HG02885 (cell line): ENCODE measurements around the gene PTPN18.

Experiments
- ATAC-seq: cut with Tn5 transposase; IDR thresholded peaks from one replicate; pipeline ENCODE4 v1.9.1; 2021; ENCODE audit warnings: mild to moderate bottlenecking; ENCODE audit not compliant: unreplicated experiment, poor library complexity

The PTPN18 gene

GRCh38 chr2:130339885-130340745 lies 15.7 kb upstream of the PTPN18 start:
- ATAC-seq = no peak

GRCh38 chr2:130341562-130342019 lies 14.3 kb upstream of the PTPN18 start:
- peak; percentile 2 for ATAC-seq

- peak; percentile 77 for ATAC-seq
Measured at GRCh38 chr2:130342020-130342532, 13.8 kb upstream of the PTPN18 start.

- ATAC-seq = peak; percentile 87
Measured at GRCh38 chr2:130342533-130343275, 13.2 kb upstream of the PTPN18 start, which contains the start of gene IMP4. Gene IMP4 (plus strand): TSS chr2:130342897. CDS start chr2:130342933, 36 bp downstream.

- no peak for ATAC-seq
Measured at GRCh38 chr2:130344578-130344977, 11.3 kb upstream of the PTPN18 start.

GRCh38 chr2:130345091-130345490 lies 10.8 kb upstream of the PTPN18 start:
- ATAC-seq = no peak

GRCh38 chr2:130345611-130346010 lies 10.2 kb upstream of the PTPN18 start:
- ATAC-seq = no peak

- no peak for ATAC-seq
Measured at GRCh38 chr2:130346041-130346740, 9.7 kb upstream of the PTPN18 start.

- no peak for ATAC-seq
Measured at GRCh38 chr2:130346741-130347066, 9.2 kb upstream of the PTPN18 start.

- ATAC-seq = no peak
Measured at GRCh38 chr2:130347220-130347925, 8.5 kb upstream of the PTPN18 start.

- ATAC-seq = no peak
Measured at GRCh38 chr2:130349174-130349573, 6.7 kb upstream of the PTPN18 start.

GRCh38 chr2:130351711-130352110 lies 4.1 kb upstream of the PTPN18 start:
- no peak for ATAC-seq

- ATAC-seq = no peak
Measured at GRCh38 chr2:130352237-130352636, 3.6 kb upstream of the PTPN18 start.

GRCh38 chr2:130353291-130354138 lies 2.3 kb upstream of the PTPN18 start:
- ATAC-seq = no peak

- no peak for ATAC-seq
Measured at GRCh38 chr2:130354139-130354428, 1.8 kb upstream of the PTPN18 start.

GRCh38 chr2:130355172-130355577 lies 681 bp upstream of the PTPN18 start:
- ATAC-seq = no peak

- ATAC-seq = no peak
Measured at GRCh38 chr2:130357864-130358263, 2.0 kb downstream of the PTPN18 start.

- no peak for ATAC-seq
Measured at GRCh38 chr2:130358420-130359350, 2.8 kb downstream of the PTPN18 start.
